NCI-H510A (cell line): ENCODE data around the gene ARSG.
"Not testable (repeated sequence)": the region's sequence is repeated elsewhere in the genome, so short reads cannot be mapped to it uniquely, and the experiment has no call there.

Experiments
- DNase-seq: peaks from one replicate; lab custom pipeline; 2025; lab: John Stamatoyannopoulos, UW

ARSG gene

DNA sequence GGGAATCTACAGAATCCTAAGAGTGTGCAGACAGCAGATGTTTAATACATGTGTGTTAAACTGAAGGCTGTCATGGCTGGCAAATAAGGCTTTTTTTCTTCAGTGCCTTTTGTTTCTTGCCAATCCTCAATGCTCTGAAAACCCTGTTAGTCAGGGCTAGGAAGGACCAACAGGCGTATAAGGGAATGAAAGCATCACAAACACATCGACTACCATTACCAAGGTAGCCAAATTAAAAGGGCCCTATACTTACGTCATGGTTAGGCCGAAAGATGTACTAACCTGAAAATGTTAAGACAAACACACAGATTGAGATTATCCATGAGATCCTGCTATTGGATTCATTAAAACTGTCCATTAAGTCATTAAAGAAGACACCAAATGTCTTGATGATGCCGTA, 13.5 kb upstream of the ARSG start:
- DNase-seq = no peak

DNA sequence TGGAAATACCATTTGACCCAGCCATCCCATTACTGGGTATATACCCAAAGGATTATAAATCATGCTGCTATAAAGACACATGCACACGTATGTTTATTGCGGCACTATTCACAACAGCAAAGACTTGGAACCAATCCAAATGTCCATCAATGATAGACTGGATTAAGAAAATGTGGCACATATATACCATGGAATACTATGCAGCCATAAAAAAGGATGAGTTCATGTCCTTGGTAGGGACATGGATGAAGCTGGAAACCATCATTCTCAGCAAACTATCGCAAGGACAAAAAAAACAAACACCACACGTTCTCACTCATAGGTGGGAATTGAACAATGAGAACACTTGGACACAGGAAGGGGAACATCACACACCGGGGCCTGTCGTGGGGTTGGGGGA, 9.3 kb upstream of the ARSG start:
- not testable (repeated sequence) for DNase-seq

DNA sequence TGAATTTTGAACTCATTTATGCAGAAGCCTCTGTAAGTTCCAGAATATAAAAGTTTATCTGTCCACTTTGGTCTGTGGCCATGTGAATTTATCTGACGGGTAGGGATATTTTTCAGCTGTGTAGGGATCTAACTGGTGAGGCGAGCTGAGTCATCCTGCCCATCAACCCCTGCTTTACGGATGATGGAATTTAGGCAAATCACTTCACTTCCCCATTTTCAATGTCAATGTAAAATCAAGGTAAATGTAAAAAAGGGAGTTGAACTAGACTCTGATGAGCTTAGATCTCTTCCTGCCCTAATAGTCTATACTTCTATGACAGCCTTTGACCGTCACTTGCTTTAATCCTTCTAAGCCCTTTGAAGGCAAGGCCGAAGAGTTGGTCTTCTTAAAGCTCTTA, 2.9 kb upstream of the ARSG start:
- no peak for DNase-seq

DNA sequence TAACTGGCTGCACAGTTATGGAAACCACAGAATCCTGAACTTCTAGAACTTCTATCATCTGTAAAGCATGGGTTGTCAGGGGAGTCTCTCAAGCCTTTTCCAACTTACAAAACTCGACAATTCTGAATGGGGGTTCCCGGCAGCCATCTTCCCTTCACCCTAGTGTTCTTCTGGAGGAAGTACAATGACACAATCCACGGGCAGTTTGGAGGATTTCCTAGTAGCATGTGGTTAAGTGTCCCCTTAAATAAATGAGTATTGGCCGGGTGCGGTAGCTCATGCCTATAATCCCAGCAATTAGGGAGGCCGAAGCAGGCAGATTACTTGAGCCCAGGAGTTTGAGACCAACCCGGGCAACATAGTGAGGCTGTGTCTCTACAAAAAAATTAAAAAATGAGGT, 2.5 kb upstream of the ARSG start:
- no peak for DNase-seq

DNA sequence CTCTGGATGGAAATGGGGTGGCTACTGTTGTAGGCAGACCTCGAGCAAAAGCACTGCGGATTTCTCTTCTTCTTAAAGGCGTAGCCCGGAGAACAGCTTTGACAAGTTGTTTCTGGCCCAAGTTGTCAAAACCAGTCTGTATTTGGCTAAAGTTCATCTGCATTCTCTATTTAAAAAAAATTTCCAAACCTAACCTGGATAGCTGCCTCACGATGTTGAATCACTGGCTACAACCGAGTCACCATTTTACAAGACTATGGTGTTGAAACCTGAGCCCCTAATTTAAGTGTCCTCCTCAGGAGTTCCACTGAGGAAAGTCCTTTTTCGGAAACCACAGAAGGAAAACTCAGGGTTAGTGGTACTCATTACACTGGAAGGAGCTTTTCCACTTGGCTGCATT, 1.8 kb upstream of the ARSG start:
- DNase-seq = no peak

DNA sequence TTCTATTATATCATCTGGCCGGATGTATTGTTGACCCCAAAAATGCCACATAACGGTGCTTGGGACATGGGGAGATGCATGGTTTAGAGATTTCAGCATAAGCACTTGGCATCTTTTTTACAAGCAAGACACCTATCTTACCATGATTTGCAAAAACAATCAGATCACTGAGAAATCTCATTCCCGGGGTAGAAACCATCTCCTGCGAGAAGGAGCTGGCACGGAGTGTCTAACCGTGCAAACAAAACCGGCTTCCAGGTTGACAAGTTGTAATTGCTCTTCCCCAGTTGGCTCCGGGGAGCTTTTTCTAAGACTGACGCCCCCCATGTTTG, 1.4 kb upstream of the ARSG start:
- DNase-seq = no peak

DNA sequence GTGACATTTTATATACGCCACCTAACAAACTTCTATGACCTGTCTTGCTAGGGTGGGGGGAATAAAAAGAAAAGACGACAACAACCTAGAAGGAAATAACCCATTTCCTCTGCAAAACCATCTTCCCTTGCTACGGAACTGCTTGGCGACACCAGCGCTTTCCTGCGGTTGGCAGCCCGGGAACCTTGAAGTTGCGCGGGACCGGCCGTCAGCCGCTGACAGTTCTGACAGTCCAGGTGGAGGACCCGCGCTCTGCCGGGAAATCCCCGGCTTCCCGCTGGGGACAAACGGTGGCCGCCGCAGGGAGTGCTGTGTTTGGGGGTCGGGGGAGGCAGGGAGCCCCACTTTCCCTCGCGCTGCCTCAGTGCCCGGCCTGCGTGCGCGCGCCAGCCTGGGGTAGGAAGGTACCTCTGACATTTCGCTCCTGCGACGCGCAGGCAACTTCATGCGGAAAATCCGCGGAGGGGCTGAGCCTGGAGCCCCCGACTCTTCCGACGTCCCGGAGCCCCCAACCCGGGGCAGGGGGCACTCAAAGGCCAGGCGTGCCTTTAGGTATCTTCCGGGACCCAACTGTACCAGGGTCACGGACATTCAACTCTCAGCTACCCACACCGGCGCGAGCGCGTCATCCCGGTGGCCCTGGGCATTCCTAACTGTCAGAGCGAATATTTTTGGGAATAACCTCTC, 884 bp upstream of the ARSG start:
- DNase-seq = no peak

DNA sequence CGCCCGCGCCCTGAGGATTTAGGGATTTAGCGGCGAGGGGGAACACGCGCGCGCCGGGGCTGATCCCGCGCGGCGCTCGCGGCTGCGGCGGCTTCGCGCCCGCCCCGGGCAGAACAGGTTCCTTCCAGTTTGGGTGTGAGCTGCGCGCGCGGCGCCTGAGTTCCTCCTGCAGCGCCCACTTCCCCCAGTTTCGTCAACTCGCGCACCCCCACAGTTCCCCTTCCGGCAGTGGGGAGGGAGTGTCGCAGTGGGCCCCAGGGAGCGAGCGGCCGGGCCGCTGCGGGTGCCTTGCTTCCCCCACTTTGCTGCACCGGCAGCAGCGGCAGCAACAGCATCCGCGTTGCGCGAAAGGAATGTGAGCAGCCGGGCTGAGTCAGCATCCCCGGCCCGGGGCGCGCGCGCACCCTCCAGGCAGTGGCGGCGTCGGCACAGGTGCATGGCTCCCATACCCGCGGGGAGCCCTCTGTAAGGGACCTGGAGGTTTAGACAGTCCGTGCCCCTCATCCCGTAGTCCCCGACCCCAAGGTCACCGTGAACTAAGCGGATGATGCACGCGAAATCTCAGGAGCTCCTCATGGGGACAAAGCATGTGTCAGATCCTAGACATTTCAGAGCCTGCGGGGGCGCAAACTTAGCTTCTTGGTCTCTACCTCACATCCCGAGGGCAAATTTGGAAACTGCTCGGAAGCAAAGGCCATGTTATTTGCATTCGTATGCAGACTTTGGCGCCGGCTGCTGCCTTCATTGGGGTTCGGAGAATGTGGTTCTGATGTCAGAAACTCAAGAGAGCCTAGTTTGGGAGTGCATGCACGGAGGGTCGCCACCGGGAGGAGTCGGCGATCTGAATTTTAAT, 767 bp downstream of the ARSG start:
- peak; percentile 39 for DNase-seq

DNA sequence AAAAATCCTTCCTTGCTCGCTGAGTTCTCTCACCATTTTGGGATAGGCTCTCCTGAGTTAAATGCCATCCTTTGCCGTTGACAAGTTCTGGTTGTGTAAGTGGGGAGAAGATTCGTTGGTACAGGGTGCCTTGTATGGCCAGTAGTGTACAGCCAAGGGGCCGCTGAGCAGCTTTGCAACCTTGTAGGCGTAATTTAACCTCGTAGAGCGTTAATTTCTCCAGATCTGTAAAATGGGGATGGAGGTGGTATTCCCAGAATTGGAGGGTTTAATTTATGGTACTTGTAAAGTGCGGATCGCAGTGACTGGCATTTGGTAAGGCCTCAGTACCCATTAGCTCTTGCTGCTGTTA, 1.4 kb downstream of the ARSG start:
- no peak for DNase-seq

DNA sequence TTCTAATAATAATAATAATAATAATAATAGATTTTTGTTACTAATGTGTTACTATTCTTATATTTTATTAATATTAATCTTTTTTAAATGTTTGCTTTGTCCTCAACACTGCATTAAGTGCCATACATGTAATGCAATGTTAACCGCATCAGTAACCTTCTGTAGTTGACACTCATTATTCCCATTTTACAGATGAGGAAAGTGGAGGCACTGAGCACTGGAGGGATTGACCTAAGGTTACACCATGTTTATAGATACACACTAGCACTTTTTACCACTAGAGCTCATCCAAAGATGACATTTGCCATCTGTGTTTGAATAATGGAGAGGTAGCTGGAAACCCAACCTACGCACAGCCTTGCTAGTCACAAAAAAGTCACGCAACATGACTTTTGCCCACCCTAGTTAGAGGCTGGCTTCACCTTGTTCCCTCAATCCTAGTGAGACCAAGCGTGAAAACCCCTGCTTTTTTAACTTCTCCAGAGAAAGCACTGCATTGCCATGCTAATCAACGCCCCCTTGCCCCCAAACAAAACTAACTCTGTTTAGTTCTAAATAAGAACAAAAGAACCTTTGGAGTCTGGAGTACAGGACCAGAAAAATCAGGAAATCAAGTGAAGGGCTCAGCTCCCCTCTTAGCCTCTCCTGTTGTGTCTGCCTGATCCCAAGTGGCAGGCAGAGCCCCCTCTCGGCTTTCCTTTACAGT, 2.3 kb downstream of the ARSG start:
- DNase-seq = no peak

DNA sequence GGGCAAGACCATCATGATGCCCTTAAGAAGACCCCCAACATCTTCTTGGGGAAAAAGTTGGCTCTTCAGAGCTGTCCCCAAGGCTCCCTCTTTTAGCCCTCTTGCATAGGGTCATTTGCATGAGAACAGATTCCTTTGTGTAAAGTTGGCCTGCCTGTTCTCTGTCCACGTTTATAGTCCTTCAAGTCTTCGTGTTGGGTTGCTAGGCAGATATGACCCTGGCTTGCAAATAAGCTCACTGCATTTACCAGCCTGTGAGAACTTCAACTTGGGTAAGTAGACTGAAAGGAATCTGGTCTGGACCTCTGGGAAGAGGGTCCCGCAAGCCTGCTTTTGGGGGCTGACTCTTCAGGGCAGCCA, 2.9 kb downstream of the ARSG start:
- no peak for DNase-seq

DNA sequence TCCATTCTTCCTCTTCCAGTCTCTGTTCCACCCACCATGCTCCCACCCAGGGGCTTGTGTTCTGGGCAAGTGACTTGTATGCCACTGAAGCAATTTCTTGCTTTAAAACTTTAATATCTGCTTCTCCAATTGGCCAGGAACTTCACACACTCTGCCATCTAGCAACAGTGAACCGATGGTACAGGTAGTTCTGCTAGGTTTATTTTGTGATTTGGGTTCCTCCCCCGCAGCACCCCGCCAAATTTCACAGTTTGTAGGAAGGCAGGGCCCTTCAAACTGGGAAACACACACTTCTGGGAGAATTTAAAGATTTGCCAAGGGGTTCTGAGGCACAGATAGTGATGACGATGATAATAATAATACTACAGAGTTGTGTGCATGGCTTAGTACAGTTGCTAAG, 3.3 kb downstream of the ARSG start:
- no peak for DNase-seq

DNA sequence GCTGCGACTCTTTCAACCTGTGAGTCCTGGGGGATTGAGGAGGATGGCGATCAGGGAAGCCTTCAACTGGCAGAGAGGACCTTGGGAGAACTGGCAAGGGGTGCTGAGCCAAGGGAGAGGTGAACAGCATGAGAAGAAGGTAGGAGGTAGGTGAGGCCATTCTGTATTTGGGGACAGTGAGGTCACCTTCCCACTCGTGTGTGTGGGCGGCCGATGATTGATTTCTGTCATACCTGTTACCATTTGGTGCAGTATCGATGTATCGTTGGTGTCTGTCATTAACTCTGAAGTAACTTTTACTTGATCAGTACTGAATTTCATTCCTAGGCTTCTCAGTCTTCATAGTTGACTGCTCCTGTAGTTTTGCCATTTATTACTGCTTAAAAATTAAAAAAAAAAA, 3.8 kb downstream of the ARSG start:
- DNase-seq = no peak

DNA sequence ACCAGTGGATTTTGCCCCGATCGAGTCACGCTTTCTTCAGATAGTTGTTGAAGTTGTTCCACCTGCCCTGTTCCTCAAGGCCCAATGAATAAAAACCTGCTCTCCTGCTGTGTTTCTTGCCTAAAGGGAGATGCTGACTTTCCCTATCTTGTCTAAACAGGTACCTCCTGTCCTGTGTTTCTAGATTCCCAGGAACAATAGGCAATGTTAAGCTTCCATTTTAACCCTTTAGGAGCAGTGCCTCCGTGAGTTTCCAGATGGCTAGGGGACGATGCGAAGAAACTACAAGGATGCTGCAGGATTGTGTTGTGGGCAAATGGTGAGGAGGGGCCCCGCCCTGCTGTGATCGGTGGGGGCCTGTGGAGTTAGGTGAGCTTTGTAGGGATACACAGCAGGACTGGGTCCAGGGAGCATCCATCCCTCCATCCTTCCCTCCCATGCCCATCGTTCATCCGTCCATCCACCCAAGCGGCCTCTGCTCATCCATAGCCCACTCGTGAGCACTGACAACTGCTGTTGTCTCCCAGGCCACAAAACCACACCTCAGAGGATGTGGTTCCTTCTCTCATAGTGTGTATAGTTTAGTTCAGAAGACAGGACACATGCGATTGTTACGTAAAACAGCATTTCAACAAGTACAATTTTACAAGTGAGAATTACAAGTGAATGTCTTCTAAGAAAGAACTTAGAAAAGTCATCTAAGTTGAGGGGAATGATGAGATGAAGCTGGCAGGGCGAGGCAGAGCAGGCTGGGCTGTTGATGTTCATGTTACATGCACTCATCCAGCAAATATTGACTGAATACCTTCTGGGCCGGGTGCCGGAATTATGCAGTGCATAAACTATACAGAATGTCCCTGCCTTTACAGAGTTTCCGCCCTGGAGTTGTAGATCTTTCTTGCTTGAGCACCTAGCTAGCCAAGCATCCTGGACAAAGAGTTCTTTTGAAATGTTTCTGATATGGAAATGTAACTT, 5.2 kb downstream of the ARSG start:
- DNase-seq = no peak

DNA sequence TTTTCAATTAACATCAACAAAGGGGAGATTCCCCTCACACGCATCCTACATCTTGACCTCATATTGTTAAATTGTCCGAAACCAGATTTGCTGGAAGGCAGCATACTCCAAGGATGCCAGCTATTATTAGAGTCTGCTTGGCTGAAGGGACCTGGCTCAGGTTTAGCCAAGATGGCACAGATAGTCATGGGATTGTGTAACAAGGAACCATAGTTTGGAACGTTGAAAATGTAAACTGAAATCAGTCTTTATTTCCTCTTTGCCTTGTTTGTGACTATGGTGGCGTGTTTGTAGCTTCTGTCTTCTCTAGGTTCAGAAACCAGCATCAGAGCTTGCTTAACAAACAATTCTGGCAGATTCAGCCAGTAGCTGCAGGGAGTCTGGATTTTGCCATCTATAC, 5.9 kb downstream of the ARSG start:
- DNase-seq = no peak

DNA sequence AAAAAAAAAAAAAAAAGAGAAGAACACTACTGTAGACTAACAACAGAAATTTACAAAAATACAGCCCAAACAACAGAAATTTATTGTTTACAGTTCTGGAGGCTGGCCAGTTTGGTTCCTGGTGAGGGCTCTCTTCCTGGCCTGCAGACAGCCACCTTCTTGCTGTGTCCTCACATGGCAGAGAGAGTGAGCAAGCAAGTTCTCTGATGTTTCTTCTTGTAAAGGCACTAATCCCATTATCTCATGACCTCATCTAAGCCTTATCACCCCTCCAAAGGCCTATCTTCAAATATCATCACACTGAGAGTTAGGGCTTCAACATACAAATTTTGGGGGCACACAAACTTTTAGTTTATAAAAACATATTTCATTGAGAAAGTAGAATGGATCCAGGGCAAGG, 7.3 kb downstream of the ARSG start:
- DNase-seq = no peak

DNA sequence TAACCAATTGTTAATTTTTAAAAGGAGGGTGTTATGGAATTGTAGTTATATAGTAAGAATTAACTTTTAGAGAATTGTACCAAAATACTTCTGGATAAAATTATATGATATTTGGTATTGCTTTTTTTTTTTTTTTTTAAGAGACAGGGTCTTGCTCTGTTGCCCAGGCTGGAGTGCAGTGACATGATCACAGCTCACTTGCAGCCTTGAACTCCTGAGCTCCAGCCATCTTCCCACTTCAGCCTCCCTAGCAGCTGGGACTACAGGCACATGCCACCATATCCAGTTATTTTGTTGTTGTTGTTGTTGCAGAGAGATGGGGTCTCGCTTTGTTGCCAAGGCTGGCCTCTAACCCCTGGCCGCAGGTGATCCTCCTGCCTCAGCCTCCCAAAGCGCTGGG, 8.5 kb downstream of the ARSG start:
- no peak for DNase-seq

DNA sequence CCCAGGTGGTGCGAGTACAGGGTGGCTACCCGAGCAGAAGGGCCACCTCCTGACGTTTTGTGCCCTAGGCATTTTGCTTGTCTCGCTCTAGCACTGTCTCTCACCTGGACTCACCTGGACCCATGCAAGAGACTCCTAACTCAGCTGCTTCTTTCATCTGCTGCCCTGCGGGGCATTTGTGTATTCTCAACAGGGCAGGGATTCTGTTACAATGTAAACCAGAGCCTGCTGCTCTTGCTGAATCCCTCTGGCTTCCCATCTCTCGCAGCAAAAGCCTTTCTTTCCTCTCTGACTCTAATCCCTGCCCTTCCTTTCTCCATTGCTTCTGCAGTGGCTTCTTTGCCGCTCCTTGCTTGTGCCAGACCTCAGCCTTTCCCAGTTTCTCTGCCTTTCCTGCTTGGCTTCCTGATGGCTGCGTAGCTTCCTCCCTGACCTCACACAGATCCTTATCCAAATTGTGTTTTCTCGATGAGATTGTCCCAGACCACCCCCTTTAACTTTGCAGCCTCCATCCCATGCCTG, 10.2 kb downstream of the ARSG start:
- DNase-seq = peak; percentile 88

DNA sequence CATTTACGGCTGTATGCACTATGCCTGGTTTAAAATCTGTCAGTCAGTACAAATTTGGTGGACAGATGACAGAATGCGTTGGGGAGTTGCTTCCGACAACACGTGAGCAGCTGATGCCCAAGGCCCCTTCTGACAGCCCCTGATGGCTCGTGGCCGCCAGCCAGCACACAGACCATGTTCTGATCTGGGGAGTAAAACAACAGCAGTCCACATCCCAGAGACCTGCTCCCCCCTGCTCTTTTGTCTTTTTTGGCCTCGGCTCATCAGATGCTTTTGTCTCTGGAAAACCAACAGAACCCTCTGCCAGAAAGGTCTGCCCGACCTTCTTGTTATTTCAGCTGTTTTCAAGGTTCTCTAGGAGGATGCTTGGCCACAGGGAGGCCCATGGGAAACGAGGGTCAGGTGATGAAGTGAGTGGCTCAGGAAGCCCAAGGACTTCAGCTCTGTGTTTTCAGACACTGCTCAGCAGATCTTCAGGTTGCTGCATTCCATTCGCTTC, 10.8 kb downstream of the ARSG start:
- DNase-seq = no peak

DNA sequence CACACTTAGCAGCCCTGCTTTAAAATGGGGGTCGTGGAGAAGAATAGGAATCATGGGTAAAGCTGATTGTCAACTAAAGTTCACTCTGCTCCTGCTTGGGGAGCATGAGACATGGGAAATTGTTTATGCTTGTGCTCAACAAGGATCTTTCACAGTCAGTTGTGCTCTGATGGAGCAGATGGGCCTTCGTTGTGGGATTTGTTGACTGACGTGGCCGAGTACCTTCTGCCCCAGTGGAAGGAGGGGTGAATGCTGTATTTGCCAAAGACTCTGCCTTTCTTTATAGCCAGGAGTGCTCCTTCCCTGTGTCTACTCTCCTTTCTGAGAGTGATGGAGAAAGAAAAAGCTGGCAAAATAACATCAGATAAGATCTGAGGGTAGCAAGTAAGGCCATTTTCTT, 11.4 kb downstream of the ARSG start:
- DNase-seq = no peak

DNA sequence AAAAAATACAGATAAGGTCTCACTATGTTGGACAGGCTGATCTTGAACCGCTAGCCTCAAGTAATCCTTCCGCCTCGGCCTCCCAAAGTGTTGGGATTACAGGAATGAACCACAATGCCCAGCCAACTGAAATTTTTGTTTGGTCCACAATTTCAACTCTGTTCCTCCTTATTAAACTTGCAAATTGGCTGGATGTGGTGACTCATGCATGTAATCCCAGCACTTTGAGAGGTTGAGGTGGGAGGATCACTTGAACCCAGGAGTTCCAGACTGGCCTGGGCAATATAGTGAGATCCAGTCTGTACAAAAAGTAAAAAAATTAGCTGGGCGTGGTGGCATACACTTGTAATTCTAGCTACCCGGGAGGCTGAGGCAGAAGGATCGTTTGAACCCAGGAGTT, 13.4 kb downstream of the ARSG start:
- DNase-seq = no peak

DNA sequence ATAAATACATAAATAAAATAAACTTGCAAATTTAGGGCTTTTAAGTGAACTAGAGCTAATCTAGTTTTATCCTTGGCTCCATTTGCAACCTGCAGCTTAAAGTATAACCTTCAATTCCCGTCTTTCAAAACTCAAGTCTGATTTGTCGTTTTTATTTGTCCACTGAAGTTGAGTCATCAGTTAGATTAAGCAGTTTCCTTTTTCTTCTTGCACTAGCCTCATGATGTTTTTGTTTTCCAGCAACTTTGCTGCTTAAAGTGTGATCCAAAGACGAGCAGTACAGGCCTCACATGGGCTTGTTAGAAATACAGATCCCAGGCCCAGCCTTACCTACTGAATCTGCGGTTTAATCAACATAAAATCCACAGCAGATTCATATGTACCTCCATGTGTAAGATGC, 13.8 kb downstream of the ARSG start:
- DNase-seq = no peak
